Gastroesophageal sphincter (tissue), 4 donors: Measurements from ENCODE around the gene SCN2B. TPM values are rescaled to one million over a fixed set of nuclear protein-coding genes. Genes with fewer than 3 reads are reported as not detected.
A peak's percentile ranks its signal among the peaks of the same experiment; 100 is the strongest.
"Not testable (repeated sequence)": the region's sequence is repeated elsewhere in the genome, so short reads cannot be mapped to it uniquely, and the experiment has no call there.

Source experiments
- ATAC-seq: fragments of 150-250 bp; one replicate; pipeline ENCODE4 v1.9.1; 2016; ENCODE audit warnings: mild to moderate bottlenecking, moderate library complexity
- H3K27ac ChIP-seq, 4 donors: fragments of 200-600 bp; sonication (generic) in 3 of 4; 1 replicate in 3 of 4; 2 replicates in 1 of 4; pipeline ENCODE4 v1.5.1; 2016 to 2019
- H3K27me3 ChIP-seq: fragments of 200-600 bp; sonication (generic); one replicate; pipeline ENCODE4 v1.5.1; 2019
- H3K36me3 ChIP-seq, 2 donors: fragments of 200-600 bp; sonication (generic); one replicate each; pipeline ENCODE4 v1.5.1; 2019; ENCODE audit warnings: control low read depth in 1 of 2
- H3K4me1 ChIP-seq, 3 donors: fragments of 200-600 bp; sonication (generic); 1 replicate in 2 of 3; 2 replicates in 1 of 3; pipeline ENCODE4 v1.5.1; 2016 to 2019; ENCODE audit warnings: control low read depth in 2 of 3
- H3K4me3 ChIP-seq, 2 donors: fragments of 200-600 bp; sonication (generic); one replicate each; pipeline ENCODE4 v1.5.1; 2019; ENCODE audit warnings: mild to moderate bottlenecking in 1 of 2, moderate library complexity in 1 of 2
- H3K9me3 ChIP-seq, 3 donors: fragments of 200-600 bp; sonication (generic); one replicate each; pipeline ENCODE4 v1.5.1; 2017 to 2019; ENCODE audit warnings: control low read depth in 2 of 3
- EP300 ChIP-seq: sonication (generic); formaldehyde crosslinking; IDR thresholded peaks from one replicate; pipeline ENCODE4 v1.6.1; 2017; ENCODE audit warnings: antibody characterized with exemption, mild to moderate bottlenecking
- POLR2A ChIP-seq, 2 donors: fragments of 450-650 bp; IDR thresholded peaks; one replicate each; pipeline ENCODE4 v1.6.1; 2017; ENCODE audit warnings: antibody characterized with exemption in 2 of 2, mild to moderate bottlenecking in 2 of 2, moderate library complexity in 1 of 2
- POLR2AphosphoS5 ChIP-seq: sonication (generic); formaldehyde crosslinking; IDR thresholded peaks from one replicate; pipeline ENCODE4 v1.6.1; 2017; ENCODE audit warnings: antibody characterized with exemption
- WGBS, 2 donors: methylation state at CpG; one replicate each; pipeline ENCODE4 v1.1.5; 2018; ENCODE audit warnings: low coverage in 1 of 2; 5-methylcytosine and 5-hydroxymethylcytosine counted together
- total RNA-seq, 4 donors: library from RNA; depleted of rRNA; stranded (reverse); fragments of >200 nt; gene quantifications; one replicate each; pipeline ENCODE4 v1.1.0, GENCODE V29; 2016
- TF ChIP-seq, protein P1 (sequence below), 4 experiments: fragments of 200-600 bp in 2 of 4; fragments of 450-650 bp in 2 of 4; sonication (generic) in 1 of 4; IDR thresholded peaks; one replicate each; pipeline ENCODE4 v1.5.1; 2017 to 2019; ENCODE audit warnings: antibody characterized with exemption in 4 of 4, mild to moderate bottlenecking in 2 of 4, moderate library complexity in 2 of 4

SCN2B gene
- total RNA-seq, 4 donors from 2014 or later = 0.25 to 1.0 (median 0.49) TPM

DNA sequence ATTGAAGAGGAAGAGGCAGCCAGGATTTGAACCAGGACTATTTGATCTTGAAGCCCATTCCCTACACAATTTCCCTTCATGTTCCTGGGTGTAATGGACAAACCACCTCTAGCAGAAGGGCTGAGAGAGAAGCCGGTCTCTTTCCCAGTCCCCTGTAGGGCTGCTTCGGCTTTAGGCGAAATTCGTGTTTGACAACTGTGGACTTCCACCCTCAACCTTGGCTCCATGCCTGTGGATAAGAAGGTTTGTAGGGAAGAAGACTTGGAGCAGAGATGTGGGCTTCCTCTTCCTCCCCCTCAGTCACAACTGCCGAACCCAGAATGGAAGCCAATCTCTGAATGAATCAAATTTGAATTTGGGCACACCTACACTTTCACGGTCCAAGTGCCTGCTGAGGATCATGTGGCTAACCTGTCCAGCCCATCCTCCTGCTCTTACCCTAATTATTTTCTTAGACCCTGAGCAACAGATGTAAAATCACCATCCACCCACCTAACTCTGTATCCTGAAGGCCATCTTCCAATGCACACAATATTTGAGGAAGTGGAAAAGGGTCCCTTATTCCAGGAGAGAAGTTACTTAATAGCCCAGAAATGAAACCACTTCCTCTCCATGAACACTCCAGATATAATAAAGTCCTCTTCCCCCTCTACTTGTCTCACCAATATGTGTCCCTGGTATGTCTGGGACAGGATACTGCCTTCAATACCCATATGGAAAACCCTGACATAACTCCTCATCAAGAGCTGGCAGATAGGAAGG, 10.1 kb upstream of the SCN2B start:
- Histone ChIP-seq H3K27ac (no peak overlapping the region), H3K9me3 (no peaks in the 10 kb centered on the region), H3K4me3 (no peak overlapping the region), H3K36me3 (no peaks in the 10 kb centered on the region), H3K27me3 (peaks cover 26% of the 10 kb centered on the region), H3K4me1 (no peaks in the 10 kb centered on the region)
- ATAC-seq = no peak
- 71 to 90% methylated on average over 2 to 3 of the region's 6 CpGs for WGBS, 2 donors
- TF ChIP-seq, protein P1, sequence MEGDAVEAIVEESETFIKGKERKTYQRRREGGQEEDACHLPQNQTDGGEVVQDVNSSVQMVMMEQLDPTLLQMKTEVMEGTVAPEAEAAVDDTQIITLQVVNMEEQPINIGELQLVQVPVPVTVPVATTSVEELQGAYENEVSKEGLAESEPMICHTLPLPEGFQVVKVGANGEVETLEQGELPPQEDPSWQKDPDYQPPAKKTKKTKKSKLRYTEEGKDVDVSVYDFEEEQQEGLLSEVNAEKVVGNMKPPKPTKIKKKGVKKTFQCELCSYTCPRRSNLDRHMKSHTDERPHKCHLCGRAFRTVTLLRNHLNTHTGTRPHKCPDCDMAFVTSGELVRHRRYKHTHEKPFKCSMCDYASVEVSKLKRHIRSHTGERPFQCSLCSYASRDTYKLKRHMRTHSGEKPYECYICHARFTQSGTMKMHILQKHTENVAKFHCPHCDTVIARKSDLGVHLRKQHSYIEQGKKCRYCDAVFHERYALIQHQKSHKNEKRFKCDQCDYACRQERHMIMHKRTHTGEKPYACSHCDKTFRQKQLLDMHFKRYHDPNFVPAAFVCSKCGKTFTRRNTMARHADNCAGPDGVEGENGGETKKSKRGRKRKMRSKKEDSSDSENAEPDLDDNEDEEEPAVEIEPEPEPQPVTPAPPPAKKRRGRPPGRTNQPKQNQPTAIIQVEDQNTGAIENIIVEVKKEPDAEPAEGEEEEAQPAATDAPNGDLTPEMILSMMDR (IDR thresholded peaks at IDR 0.05) = no peak
- TF ChIP-seq EP300 (no peak), POLR2A (IDR thresholded peaks at IDR 0.05) (no peak), POLR2AphosphoS5 (no peak)

DNA sequence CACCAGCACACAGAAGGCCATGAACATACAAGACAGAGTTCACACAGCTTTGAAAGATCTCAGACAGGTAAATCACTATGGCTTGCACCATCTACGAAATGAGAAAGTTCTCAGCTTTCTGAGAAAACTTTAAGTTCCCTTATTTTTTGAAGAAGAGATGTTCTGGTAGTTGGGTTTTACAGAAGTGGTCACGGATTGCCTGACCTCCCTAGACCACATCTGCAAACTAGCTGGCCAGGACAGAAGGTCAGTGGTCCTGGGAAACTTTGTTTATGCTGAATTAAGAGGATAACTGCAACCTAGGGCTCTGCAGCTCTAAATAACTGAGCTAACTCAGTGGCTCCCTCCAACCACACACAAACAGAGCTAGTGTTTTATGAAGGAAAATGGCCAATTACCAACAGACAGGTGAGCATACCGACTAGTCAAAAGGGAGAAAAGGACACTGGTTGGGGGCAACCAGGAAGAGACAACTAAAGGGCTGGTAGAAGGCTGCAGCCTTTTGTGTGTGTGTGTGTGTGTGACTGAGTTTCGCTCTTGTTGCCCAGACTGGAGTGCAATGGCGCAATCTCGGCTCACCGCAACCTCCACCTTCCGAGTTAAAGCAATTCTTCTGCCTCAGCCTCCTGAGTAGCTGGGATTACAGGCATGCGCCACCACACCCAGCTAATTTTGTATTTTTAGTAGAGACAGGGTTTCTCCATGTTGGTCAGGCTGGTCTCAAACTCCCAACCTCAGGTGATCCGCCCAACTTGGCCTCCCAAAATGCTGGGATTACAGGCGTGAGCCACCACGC, 8.5 kb upstream of the SCN2B start:
- Histone ChIP-seq H3K4me3 (no peak overlapping the region), H3K27me3 (peaks cover 16% of the 10 kb centered on the region), H3K4me1 (peaks cover 0 to 14% (median 3%) of the 10 kb centered on the region in 3 donors), H3K9me3 (no peaks in the 10 kb centered on the region), H3K36me3 (no peaks in the 10 kb centered on the region), H3K27ac (no peak overlapping the region)
- 84 to 94% methylated on average over 5 to 7 of the region's 12 CpGs for WGBS, 2 donors
- ATAC-seq = no peak
- TF ChIP-seq POLR2AphosphoS5 = no peak
- TF ChIP-seq, protein P1 (IDR thresholded peaks at IDR 0.05) = no peak
- TF ChIP-seq POLR2A (IDR thresholded peaks at IDR 0.05) = no peak
- no peak for TF ChIP-seq EP300

DNA sequence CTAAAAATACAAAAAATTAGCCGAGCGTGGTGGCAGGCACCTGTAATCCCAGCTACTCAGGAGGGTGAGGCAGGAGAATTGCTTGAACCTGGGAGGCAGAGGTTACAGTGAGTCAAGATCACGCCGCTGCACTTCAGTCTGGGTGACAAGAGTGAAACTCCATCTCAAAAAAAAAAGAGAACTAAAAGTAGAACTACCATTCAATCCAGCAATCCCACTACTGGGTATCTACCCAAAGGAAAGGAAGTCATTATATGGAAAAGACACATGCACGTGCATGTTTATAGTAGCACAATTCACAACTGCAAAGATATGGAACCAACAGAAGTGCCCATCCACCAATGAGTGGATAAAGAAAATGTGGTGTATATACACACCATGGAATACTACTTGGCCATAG, 7.3 kb upstream of the SCN2B start:
- peaks cover 13% of the 10 kb centered on the region for H3K27me3 ChIP-seq
- not testable (repeated sequence) for ATAC-seq, H3K4me3 ChIP-seq, H3K36me3 ChIP-seq, H3K9me3 ChIP-seq, H3K27ac ChIP-seq
- H3K4me1 ChIP-seq = peaks cover 0 to 19% (median 4%) of the 10 kb centered on the region in 3 donors
- WGBS, 2 donors = 87 to 90% methylated on average over 1 to 5 of the region's 5 CpGs

DNA sequence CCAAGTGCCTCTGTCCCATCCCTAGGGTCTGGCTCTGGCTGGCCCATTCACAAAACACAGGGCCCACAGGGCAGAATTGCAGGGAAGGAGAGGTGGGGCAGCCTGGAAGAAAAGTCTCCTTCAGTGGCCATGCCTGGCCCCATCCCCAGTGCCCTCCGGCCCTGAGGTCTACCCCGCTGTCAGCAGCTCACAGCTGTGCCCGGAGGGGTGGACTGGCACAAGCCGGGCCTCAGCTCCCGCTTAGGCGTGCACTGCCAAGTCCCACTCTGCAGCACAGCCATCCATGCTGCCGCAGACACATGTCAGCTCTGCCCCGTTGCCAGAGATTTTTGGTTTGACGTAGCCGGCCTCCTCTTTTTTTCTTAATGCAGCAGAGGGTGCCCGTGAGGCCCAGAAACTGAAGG, 3.9 kb upstream of the SCN2B start:
- H3K27ac ChIP-seq = peak overlapping the region in 2 of 4 donors; percentile 53 to 56
- TF ChIP-seq EP300 (no peak), POLR2A (IDR thresholded peaks at IDR 0.05) (no peak), POLR2AphosphoS5 (no peak)
- TF ChIP-seq, protein P1 (IDR thresholded peaks at IDR 0.05) = no peak

DNA sequence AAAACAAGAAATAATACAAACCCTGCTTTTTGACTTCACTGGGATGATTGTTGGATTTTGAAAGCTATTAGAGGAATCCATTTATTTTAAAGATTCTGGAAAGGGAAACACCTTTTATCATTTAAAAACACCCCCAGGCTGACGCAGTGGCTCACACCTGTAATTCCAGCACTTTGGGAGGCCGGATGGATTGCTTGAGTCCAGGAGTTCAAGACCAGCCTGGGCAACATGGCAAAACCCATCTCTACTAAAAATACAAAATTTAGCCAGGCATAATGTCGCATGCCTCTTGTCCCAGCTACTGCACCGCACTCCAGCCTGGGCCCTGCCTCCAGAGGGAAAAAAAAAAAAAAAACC, 317 bp upstream of the SCN2B start:
- 82 to 86% methylated on average over 3 to 4 of the region's 4 CpGs for WGBS, 2 donors
- H3K27ac ChIP-seq = no peak overlapping the region

More for the DNA sequence above, 3.9 kb upstream of the SCN2B start:
- H3K4me1 ChIP-seq = peaks cover 0 to 36% (median 8%) of the 10 kb centered on the region in 3 donors
- H3K9me3 ChIP-seq = no peaks in the 10 kb centered on the region
- no peaks in the 10 kb centered on the region for H3K27me3 ChIP-seq
- peak overlapping the region in 1 of 2 donors; percentile 29 for H3K4me3 ChIP-seq
- 0 to 1% methylated on average over 2 to 11 of the region's 11 CpGs for WGBS, 2 donors
- no peaks in the 10 kb centered on the region for H3K36me3 ChIP-seq
- ATAC-seq = peak; percentile 82

More for the DNA sequence above, 317 bp upstream of the SCN2B start:
- no peak for ATAC-seq
- H3K9me3 ChIP-seq = no peaks in the 10 kb centered on the region
- H3K36me3 ChIP-seq = no peaks in the 10 kb centered on the region
- no peaks in the 10 kb centered on the region for H3K27me3 ChIP-seq
- H3K4me3 ChIP-seq = peak overlapping the region in 1 of 2 donors; percentile 45
- peaks cover 0 to 47% (median 11%) of the 10 kb centered on the region in 3 donors for H3K4me1 ChIP-seq
- TF ChIP-seq POLR2AphosphoS5 (no peak), POLR2A (IDR thresholded peaks at IDR 0.05) (no peak), EP300 (no peak)
- TF ChIP-seq, protein P1 (IDR thresholded peaks at IDR 0.05) = no peak
